T-helper 2 cell (primary cell): ENCODE data around the gene GANAB.
"Not testable (repeated sequence)": the region's sequence is repeated elsewhere in the genome, so short reads cannot be mapped to it uniquely, and the experiment has no call there.

ENCODE experiments used
- DNase-seq, 5 experiments: peaks; one replicate each; pipeline versions ENCODE4 v3.0.0 to v3.0.0-alpha.2; 2012 to 2022
- total RNA-seq, 2 donors: gene quantifications; one replicate each; lab custom pipeline; 2026; lab: John Stamatoyannopoulos, UW

The GANAB gene
- total RNA-seq = 118 to 164 reads per million in 2 donors

GRCh38 chr11:62645946-62646824 lies at the start of gene GANAB:
Gene GANAB, minus strand, starts transcription at chr11:62646613. Its CDS starts 14 bp downstream, at chr11:62646599.
- DNase-seq = peak; percentile 94 to 99 (median 98)

DNA sequence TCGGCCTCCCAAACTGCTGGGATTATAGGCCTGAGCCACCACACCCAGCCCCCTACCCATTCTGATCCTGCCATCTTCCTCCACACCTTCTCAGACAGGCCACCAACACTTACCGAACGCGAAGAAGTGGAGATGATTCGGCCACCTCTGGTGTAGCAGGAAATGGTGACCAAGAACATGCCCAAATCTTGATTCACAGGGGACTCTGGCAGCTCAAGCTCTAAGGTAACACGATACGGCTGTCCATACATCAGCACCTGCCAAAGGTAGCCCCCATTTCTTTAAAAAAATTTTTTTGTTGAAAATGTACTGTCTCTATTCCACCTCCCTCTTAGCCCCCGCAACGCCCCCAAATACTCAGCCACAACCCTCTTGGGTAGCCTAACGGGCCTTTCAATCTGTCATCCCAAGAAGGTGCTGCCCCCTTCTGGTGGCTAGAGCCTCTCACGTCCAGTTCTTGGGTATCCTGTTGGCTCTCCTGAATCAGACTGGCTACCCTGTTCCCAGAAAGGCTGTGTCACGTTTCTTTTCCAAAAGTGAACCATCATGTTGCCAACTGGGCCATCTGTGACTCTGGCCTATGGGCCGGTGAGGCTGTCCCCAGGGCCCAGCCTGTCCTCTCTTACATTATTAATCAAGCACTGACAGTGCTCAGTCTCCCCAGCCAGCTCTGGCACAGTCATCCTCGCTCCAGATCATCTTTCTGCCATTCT lies 48.2 kb upstream of the GANAB start:
- peak; percentile 40 to 78 (median 55) for DNase-seq

- not testable (repeated sequence) for DNase-seq
Measured at GRCh38 chr11:62693624-62694023, 47.2 kb upstream of the GANAB start.

DNA sequence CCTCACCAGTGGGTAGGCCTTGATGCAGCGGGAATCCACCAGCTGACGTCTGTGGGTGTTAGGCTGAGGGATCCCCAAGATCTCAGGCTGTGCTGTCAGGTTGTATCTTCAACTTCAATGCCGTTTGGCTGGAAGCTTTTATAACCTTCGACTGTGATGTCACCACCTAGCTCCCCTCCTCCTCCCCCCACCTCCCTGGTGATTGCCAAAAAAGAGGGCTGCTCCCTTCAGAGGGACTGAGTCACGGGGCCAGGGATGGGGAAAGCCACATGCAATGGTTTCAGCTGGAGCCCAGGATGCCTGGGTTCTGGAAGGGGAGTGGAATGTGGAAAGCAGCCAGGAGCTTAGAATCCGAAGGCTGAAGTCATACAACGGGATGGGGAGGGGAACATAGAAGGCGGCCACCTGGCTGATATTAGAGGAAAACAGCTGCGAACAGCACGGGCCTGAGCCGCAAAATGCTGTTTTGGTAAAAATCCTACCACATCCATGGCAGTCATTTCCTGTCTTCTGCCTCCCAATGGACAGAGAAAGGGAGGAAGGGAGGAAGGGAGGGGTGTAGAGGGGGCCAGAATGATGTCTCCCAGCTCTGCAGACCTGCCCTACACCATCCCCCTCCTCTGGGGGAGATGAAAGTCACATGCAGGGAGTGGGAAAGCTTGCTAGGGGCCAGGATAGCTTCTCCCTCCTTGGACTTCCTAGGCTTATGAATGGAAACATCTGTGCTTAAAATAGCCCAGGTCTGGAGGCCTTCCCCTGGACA lies 43.2 kb upstream of the GANAB start, which contains the start of gene LRRN4CL:
Gene LRRN4CL, minus strand, starts transcription at position 110 of the 763 bp plus-strand sequence. CDS start 1,022 bp downstream, outside the sequence.
- DNase-seq = no peak

DNA sequence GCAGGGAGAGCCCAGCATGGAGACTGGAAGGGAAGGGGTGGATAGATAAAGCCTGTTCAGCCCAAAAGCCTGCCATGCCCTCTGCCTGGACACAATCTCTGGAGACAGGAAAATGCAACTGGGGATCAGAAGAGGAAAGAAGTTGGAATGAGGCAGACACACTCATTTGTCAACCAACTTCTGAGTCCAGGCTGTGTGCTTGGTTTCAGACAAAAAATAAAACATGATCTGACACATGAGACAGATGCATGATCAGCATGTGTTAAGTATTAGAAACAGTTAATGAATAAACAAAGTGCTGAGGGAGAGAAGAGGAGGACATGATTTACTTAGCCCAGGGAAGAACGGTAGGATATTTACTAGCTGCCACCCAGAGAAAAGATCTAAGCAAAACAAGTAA lies 42.1 kb upstream of the GANAB start:
- DNase-seq = no peak

- DNase-seq = no peak
Measured at GRCh38 chr11:62687508-62688396, 41.3 kb upstream of the GANAB start.

DNA sequence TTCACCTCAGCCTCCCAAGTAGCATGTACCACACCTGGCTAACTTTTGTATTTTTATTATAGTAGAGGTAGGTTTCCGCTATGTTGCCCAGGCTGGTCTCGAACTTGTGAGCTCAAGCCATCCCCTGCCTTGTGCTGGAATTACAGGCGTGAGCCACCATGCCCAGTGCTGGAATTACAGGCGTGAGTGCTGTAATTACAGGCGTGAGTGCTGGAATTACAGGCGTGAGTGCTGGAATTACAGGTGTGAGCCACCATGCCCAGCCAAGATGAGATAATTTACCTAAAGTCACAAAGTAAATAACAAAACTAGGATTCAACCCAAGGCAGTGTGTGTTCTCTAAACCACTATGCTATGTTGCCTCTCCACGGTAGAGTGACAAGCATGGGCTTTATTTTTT lies 36.1 kb upstream of the GANAB start:
- DNase-seq = no peak

- DNase-seq = peak in 1 of 5 experiments; percentile 79
Measured at GRCh38 chr11:62680825-62681240, 34.4 kb upstream of the GANAB start.

DNA sequence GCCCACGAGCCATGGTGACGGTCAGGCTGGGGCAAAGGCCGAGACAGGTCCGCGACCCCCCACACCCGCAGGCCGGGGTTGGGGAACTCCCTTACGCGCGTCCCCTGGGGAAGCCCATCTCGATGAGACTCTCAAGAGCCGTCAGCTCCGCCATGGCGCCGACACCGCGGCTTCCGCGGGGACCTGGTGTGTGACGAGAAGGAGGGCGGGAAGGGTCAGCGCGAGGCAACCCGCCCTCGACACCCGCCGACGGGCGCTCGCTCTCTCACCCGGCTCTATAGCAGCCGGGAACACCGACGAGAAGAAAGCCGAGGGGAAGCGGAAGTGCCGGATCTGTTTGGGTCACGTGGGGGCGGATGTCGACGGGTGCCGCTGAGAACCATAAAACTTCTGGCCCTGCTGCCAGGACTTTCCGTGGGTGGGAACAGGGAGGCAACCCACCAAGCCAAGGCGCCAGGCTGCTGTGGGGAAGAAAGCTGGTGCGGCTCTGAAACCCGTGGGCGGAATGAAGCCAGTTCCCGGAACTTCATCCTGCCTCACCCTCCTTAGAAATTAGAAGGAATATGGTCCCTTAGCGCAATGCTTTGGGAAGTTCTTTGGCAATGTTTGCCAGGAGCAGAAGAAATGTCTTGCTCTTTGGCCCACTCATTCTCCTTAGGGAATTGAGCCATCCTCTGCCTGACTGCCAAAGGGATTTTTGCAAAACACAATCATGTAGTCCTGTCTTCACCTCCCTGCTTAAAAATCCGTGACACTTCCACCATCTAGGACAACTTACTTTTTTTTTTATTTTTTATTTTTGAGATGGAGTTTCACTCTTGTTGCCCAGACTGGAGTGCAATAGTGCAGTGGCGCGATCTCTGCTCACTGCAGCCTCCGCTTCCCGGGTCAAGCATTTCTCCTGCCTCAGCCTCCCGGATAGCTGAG lies 32.6 kb upstream of the GANAB start, which contains the start of gene UBXN1:
Gene UBXN1, minus strand, starts transcription at position 304 of the 927 bp plus-strand sequence. Its CDS starts 150 bp downstream, at position 154.
- peak; percentile 61 to 89 (median 80) for DNase-seq

DNA sequence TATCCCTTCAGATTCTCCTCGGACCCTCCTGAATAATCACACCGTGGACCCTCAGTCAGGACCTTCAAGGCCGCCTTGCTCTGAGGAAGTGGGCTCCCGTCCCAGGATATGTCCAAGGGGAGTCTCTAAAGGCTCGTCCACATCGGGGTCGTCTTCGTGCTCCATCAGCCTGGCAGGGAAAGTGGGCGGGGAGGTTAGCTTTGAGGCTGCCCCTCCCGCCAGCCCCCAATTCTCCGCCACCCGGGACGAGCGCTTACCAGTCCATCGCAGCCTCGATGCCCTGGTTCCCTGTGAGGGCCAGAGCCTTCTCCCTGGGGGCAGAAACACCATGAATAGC lies 32.0 kb upstream of the GANAB start:
- no peak for DNase-seq

GRCh38 chr11:62677714-62678113 lies 31.3 kb upstream of the GANAB start:
- DNase-seq = no peak

DNA sequence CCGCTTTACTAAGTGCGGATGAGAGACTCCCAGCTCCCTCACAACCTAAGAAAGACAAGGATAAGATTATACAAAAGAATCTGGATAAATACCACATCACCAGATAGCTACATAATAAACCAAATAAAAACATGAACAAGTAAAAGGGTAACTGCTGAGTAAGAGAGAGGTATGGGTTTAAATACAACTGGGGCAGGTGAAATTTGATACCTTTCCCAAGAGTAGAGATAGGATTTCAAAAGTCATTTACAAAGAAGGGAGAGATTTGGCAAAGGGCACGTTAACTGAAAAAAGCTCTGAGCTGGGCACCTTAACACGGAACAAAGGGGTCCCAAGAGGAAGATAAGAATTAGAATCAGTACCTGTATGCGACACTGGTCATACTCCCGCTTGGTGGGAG lies 30.7 kb upstream of the GANAB start:
- no peak for DNase-seq

- DNase-seq = no peak
Measured at GRCh38 chr11:62676698-62677097, 30.3 kb upstream of the GANAB start.

DNA sequence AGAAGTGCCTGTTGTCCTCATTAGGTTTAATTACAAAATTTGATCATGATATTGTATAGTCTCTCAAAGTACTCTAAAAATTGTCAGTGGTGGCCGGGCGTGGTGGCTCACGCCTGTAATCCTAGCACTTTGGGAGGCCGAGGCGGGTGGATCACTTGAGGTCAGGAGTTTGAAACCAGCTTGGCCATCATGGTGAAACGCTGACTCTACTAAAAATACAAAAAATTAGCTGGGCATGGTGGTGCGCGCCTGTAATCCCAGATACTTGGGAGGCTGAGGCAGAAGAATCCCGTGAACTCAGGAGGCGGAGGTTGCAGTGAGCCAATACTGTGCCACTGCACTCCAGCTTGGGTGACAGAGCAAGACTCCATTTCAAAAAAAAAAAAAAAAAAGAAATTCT lies 29.0 kb upstream of the GANAB start:
- not testable (repeated sequence) for DNase-seq

GRCh38 chr11:62673196-62673525 lies 26.7 kb upstream of the GANAB start:
- no peak for DNase-seq

DNA sequence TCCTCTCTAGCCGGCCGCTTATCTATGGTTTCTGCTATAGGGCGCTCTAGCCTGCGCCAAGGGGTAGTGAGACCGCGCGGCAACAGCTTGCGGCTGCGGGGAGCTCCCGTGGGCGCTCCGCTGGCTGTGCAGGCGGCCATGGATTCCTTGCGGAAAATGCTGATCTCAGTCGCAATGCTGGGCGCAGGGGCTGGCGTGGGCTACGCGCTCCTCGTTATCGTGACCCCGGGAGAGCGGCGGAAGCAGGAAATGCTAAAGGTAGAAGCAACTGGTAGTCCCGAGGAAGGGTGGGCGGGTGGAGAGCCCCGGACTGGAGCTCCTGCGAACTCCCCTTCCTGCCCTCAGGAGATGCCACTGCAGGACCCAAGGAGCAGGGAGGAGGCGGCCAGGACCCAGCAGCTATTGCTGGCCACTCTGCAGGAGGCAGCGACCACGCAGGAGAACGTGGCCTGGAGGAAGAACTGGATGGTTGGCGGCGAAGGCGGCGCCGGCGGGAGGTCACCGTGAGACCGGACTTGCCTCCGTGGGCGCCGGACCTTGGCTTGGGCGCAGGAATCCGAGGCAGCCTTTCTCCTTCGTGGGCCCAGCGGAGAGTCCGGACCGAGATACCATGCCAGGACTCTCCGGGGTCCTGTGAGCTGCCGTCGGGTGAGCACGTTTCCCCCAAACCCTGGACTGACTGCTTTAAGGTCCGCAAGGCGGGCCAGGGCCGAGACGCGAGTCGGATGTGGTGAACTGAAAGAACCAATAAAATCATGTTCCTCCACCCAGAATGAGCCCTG lies 25.4 kb upstream of the GANAB start, which contains the start of the genes LBHD1 and UQCC3:
Gene LBHD1, minus strand, starts transcription at position 660 of the 782 bp plus-strand sequence. CDS start 2,236 bp downstream, outside the sequence.
Gene UQCC3, plus strand, starts transcription at position 66 of the 782 bp plus-strand sequence. Its CDS starts 73 bp downstream, at position 139.
- DNase-seq = peak; percentile 30 to 83 (median 60)

DNA sequence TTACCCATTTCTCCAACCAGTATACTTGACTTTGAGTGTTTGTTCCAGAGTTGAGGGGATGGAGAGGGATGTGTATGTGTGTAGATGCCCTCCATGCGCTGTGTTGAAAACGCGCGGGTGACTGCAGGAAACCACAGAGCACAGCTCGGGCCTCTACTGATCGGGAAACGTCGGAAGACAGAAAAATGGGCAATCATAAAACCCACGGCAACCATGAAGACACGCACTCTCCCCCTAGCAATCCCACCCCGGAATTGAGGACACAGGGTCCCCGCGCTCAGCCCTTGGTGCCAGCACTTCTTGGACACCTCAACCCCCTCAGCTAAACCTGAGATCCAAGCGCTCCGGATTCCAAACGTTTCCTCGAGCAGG lies 24.8 kb upstream of the GANAB start:
- peak in 3 of 5 experiments; percentile 27 to 71 (median 50) for DNase-seq

- DNase-seq = no peak
Measured at GRCh38 chr11:62669420-62670161, 23.2 kb upstream of the GANAB start.

GRCh38 chr11:62667460-62667859 lies 21.0 kb upstream of the GANAB start:
- DNase-seq = no peak
